ENCODE data around the gene CFAP74.

DNA sequence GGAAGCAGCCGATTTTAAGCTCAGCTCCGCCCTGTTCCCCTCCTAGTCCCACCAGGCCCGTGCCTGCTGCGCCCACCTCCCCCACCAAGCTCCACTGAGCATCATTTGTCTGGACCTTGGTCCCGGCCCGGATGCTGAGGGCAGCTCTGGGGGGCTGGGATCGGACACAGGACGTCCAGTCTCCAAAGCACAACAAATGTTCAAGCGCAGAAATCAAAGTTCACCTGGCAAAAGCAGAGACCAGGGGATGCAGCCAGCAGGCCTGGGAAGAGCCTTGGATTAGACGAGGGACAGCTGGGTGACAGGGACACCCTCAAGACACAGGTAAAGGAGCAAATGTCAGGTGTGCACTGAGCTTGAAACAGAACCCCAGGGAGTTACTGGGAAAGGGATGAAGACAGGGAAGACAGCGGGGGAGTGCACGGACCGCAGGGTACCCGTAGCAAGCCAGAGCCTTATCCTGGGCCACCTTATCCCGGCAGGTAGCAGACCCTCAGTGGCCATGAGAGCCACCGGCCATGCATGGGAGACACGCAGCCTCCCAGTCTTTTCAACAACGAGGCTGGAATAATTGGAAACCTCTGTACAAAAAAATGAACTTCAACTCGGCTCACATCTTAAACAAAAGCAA, 62.3 kb downstream of the CFAP74 start:
- TF ChIP-seq, protein P1, sequence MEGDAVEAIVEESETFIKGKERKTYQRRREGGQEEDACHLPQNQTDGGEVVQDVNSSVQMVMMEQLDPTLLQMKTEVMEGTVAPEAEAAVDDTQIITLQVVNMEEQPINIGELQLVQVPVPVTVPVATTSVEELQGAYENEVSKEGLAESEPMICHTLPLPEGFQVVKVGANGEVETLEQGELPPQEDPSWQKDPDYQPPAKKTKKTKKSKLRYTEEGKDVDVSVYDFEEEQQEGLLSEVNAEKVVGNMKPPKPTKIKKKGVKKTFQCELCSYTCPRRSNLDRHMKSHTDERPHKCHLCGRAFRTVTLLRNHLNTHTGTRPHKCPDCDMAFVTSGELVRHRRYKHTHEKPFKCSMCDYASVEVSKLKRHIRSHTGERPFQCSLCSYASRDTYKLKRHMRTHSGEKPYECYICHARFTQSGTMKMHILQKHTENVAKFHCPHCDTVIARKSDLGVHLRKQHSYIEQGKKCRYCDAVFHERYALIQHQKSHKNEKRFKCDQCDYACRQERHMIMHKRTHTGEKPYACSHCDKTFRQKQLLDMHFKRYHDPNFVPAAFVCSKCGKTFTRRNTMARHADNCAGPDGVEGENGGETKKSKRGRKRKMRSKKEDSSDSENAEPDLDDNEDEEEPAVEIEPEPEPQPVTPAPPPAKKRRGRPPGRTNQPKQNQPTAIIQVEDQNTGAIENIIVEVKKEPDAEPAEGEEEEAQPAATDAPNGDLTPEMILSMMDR (tag by site-specific recombination; IDR thresholded peaks at IDR 0.05), result no peak
- no peak for TF ChIP-seq ZNF501 (tag by site-specific recombination; IDR thresholded peaks at IDR 0.05)
- no peak for TF ChIP-seq KLF10 (tag by site-specific recombination; IDR thresholded peaks at IDR 0.05)
- no peak for TF ChIP-seq ZNF529 (tag by site-specific recombination; IDR thresholded peaks at IDR 0.05; ENCODE audit: insufficient replicate concordance)
- TF ChIP-seq, protein P2, sequence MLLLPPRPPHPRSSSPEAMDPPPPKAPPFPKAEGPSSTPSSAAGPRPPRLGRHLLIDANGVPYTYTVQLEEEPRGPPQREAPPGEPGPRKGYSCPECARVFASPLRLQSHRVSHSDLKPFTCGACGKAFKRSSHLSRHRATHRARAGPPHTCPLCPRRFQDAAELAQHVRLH (tag by site-specific recombination; IDR thresholded peaks at IDR 0.05), result no peak
- TF ChIP-seq ZNF121 (tag by site-specific recombination; IDR thresholded peaks at IDR 0.05), result no peak
- no peak for TF ChIP-seq HOXA7 (CRISPR knock-in tag; IDR thresholded peaks at IDR 0.05; ENCODE audit: borderline replicate concordance)
- no peak for TF ChIP-seq ZNF184 (tag by site-specific recombination; IDR thresholded peaks at IDR 0.05)
